ENCODE measurements around the gene LPIN2. TPM values are rescaled to one million over a fixed set of nuclear protein-coding genes. Genes with fewer than 3 reads are reported as not detected.

Gene LPIN2
- total RNA-seq, 1 donor from 2014 or later = 19.0 TPM

Other genes with a start within 250 kb of the LPIN2 start
- 8.2 and 11.8 TPM in 2 replicates for gene EMILIN2, start 166.1 kb downstream of the LPIN2 start, total RNA-seq
- gene MYOM1, start 206.8 kb upstream of the LPIN2 start, total RNA-seq = 0.07 and 0.11 TPM in 2 replicates
- 895 and 1,553 TPM in 2 replicates for gene MYL12A, start 234.7 kb upstream of the LPIN2 start, total RNA-seq
- gene MYL12B, start 249.0 kb upstream of the LPIN2 start, total RNA-seq = 711 and 738 TPM in 2 replicates

Data from pulmonary artery endothelial cell (primary cell).